ENCODE results near the gene OR5AU1.
"Not testable (repeated sequence)": the region's sequence is repeated elsewhere in the genome, so short reads cannot be mapped to it uniquely, and the experiment has no call there.

- TF ChIP-seq CTCF, POLR2AphosphoS5 (IDR thresholded peaks at IDR 0.05): not testable (repeated sequence)
Measured at GRCh38 chr14:21165002-21165605, 9.2 kb upstream of the OR5AU1 start.

All from stomach (tissue), 4 donors.